H1 (cell line): ENCODE measurements around the gene HMGB3. TPM values are rescaled to one million over a fixed set of nuclear protein-coding genes. Genes with fewer than 3 reads are reported as not detected.

Source experiments
- CTCF ChIA-PET: fragments of 300-600 bp; sonication (Branson Sonifier 250); formaldehyde crosslinking; loops from one replicate; lab custom pipeline; 2021; ENCODE audit not compliant: partially characterized antibody; lab: Charles Lee
- POLR2A ChIA-PET: fragments of 300-600 bp; sonication (Branson Sonifier 250); formaldehyde crosslinking; loops from one replicate; lab custom pipeline; 2021; ENCODE audit warnings: inconsistent platforms; ENCODE audit not compliant: partially characterized antibody; lab: Charles Lee
- DNase-seq, 2 experiments: peaks; one replicate each; pipeline versions ENCODE4 v3.0.0 to v3.0.0-alpha.2; 2010 to 2022; ENCODE audit warnings: low spot score in 2 of 2, low read depth in 1 of 2, mixed read lengths in 1 of 2
- FAIRE-seq: peaks from 2 replicates; lab custom pipeline; 2011; peaks lifted over from hg19 to GRCh38; lab: Jason Lieb, UNC
- H2AFZ ChIP-seq: 2 replicates; pipeline ENCODE4 v1.8.1; 2012; ENCODE audit warnings: low read length, inconsistent platforms
- H2AK5ac ChIP-seq: 2 replicates; pipeline ENCODE4 v1.6.1; 2013; ENCODE audit warnings: low read depth, low read length
- H2BK120ac ChIP-seq: replicated peaks from 2 replicates; pipeline ENCODE3; 2013; ENCODE audit warnings: low read depth, low read length, inconsistent platforms
- H2BK12ac ChIP-seq: 2 replicates; pipeline ENCODE4 v1.6.1; 2013; ENCODE audit warnings: low read depth, low read length
- H2BK15ac ChIP-seq: 2 replicates; pipeline ENCODE4 v1.6.1; 2013; ENCODE audit warnings: low read length
- H2BK20ac ChIP-seq: 2 replicates; pipeline ENCODE4 v1.6.1; 2013; ENCODE audit warnings: low read length
- H2BK5ac ChIP-seq: 2 replicates; pipeline ENCODE4 v1.6.1; 2013; ENCODE audit warnings: low read depth, low read length
- H3K14ac ChIP-seq: 2 replicates; pipeline ENCODE4 v1.6.1; 2013; ENCODE audit warnings: inconsistent platforms; ENCODE audit not compliant: insufficient read length
- H3K18ac ChIP-seq: 2 replicates; pipeline ENCODE4 v1.6.1; 2013; ENCODE audit warnings: low read length; ENCODE audit errors: extremely low read depth
- H3K23ac ChIP-seq: 2 replicates; pipeline ENCODE4 v1.6.1; 2013; ENCODE audit warnings: inconsistent platforms; ENCODE audit not compliant: insufficient read length
- H3K23me2 ChIP-seq: 2 replicates; pipeline ENCODE4 v1.6.1; 2013; ENCODE audit warnings: low read depth, low read length
- H3K27ac ChIP-seq: 2 replicates; pipeline ENCODE4 v1.6.1; 2011; ENCODE audit warnings: low read depth, low read length, inconsistent platforms
- H3K27me3 ChIP-seq, 4 experiments: replicated peaks in 1 of 4; 1 replicate in 1 of 4; 2 replicates in 3 of 4; pipeline versions ENCODE4 v1.6.1 to v1.8.1; 2011 to 2013; ENCODE audit warnings: low read length in 3 of 4, mild to moderate bottlenecking in 3 of 4, inconsistent platforms in 2 of 4, mixed read lengths in 2 of 4, moderate library complexity in 1 of 4; ENCODE audit not compliant: control insufficient read depth in 3 of 4, insufficient read depth in 3 of 4; ENCODE audit errors: extremely low read depth in 1 of 4
- H3K36me3 ChIP-seq, 4 experiments: 2 replicates each; pipeline versions ENCODE4 v1.6.1 to v1.8.1; 2011 to 2013; ENCODE audit warnings: mild to moderate bottlenecking in 4 of 4, low read length in 3 of 4, moderate library complexity in 2 of 4, control low read depth in 1 of 4, inconsistent platforms in 1 of 4; ENCODE audit not compliant: insufficient read depth in 4 of 4, control insufficient read depth in 2 of 4
- H3K4ac ChIP-seq: replicated peaks from 2 replicates; pipeline ENCODE3; 2013; ENCODE audit warnings: low read length, low read depth, mixed read lengths, inconsistent platforms; ENCODE audit not compliant: insufficient read length
- H3K4me1 ChIP-seq, 4 experiments: replicated peaks in 1 of 4; 1 replicate in 1 of 4; 2 replicates in 3 of 4; pipeline versions ENCODE4 v1.6.1 to v1.8.1; 2011 to 2013; ENCODE audit warnings: low read length in 3 of 4, inconsistent platforms in 2 of 4, mixed read lengths in 1 of 4; ENCODE audit not compliant: insufficient read depth in 4 of 4, control insufficient read depth in 3 of 4
- H3K4me2 ChIP-seq, 2 experiments: 2 replicates each; pipeline versions ENCODE4 v1.6.1 to v1.8.1; 2011 to 2013; ENCODE audit warnings: low read depth in 2 of 2, low read length in 2 of 2, control low read depth in 1 of 2, inconsistent platforms in 1 of 2, mild to moderate bottlenecking in 1 of 2; ENCODE audit not compliant: insufficient read depth in 1 of 2
- H3K4me3 ChIP-seq, 4 experiments: fragments of 200-600, 300-600 bp in 1 of 4; sonication (generic), shearing (Covaris generic), sonication (Bioruptor Twin) in 1 of 4; 2 replicates each; pipeline versions ENCODE4 v1.5.1 to v1.8.1; 2011 to 2016; ENCODE audit warnings: low read length in 4 of 4, low read depth in 3 of 4, control low read depth in 2 of 4, inconsistent platforms in 2 of 4, mild to moderate bottlenecking in 2 of 4, mixed read lengths in 1 of 4, moderate library complexity in 1 of 4; ENCODE audit not compliant: insufficient read depth in 2 of 4; ENCODE audit errors: extremely low read depth in 1 of 4
- H3K56ac ChIP-seq: replicated peaks from 2 replicates; pipeline ENCODE3; 2013; ENCODE audit warnings: low read depth, mild to moderate bottlenecking, mixed read lengths, low read length, inconsistent platforms; ENCODE audit not compliant: insufficient read length
- H3K79me1 ChIP-seq: 2 replicates; pipeline ENCODE4 v1.6.1; 2013; ENCODE audit warnings: low read depth, low read length, control low read depth
- H3K79me2 ChIP-seq, 2 experiments: 2 replicates each; pipeline versions ENCODE4 v1.6.1 to v1.8.1; 2012 to 2013; ENCODE audit warnings: low read length in 2 of 2, mild to moderate bottlenecking in 2 of 2, inconsistent platforms in 1 of 2; ENCODE audit not compliant: insufficient read depth in 2 of 2, control insufficient read depth in 1 of 2
- H3K9ac ChIP-seq, 4 experiments: replicated peaks in 1 of 4; 1 replicate in 1 of 4; 2 replicates in 3 of 4; pipeline versions ENCODE4 v1.6.1 to v1.8.1; 2011 to 2013; ENCODE audit warnings: low read depth in 3 of 4, low read length in 3 of 4, control low read depth in 2 of 4, mild to moderate bottlenecking in 2 of 4, moderate library complexity in 2 of 4, inconsistent platforms in 1 of 4; ENCODE audit errors: extremely low read depth in 1 of 4
- H3K9me3 ChIP-seq, 2 experiments: 2 replicates each; pipeline versions ENCODE4 v1.6.1 to v1.8.1; 2012 to 2013; ENCODE audit warnings: mild to moderate bottlenecking in 2 of 2, moderate library complexity in 2 of 2, control low read depth in 1 of 2, inconsistent platforms in 1 of 2, low read depth in 1 of 2, low read length in 1 of 2, mixed read lengths in 1 of 2; ENCODE audit not compliant: insufficient read depth in 2 of 2
- H4K20me1 ChIP-seq, 2 experiments: replicated peaks in 1 of 2; 2 replicates each; pipeline versions ENCODE3 to v1.8.1; 2011 to 2013; ENCODE audit warnings: inconsistent platforms in 2 of 2, low read length in 2 of 2, mild to moderate bottlenecking in 1 of 2; ENCODE audit not compliant: insufficient read depth in 2 of 2, control insufficient read depth in 1 of 2
- H4K5ac ChIP-seq: 2 replicates; pipeline ENCODE4 v1.6.1; 2013; ENCODE audit warnings: low read length, low read depth, mixed read lengths, inconsistent platforms; ENCODE audit not compliant: insufficient read length
- H4K8ac ChIP-seq: 2 replicates; pipeline ENCODE4 v1.8.0; 2013; ENCODE audit warnings: mild to moderate bottlenecking, moderate library complexity, low read length, inconsistent platforms; ENCODE audit not compliant: insufficient read depth; ENCODE audit errors: extremely low read depth
- H4K91ac ChIP-seq: replicated peaks from 2 replicates; pipeline ENCODE3; 2013; ENCODE audit warnings: low read length, mixed read lengths, inconsistent platforms; ENCODE audit not compliant: insufficient read length
- WGBS, 2 experiments: shearing (Covaris generic) in 1 of 2; methylation state at CpG; one replicate each; pipeline versions ENCODE4 v1.1.6 to v1.1.7; 2013 to 2015; ENCODE audit warnings: low lambda C conversion rate in 2 of 2, mixed read lengths in 2 of 2, inconsistent platforms in 1 of 2, low coverage in 1 of 2, missing lambda C conversion rate in 1 of 2; ENCODE audit not compliant: insufficient replicate concordance in 2 of 2, insufficient coverage in 1 of 2, insufficient read length in 1 of 2; ENCODE audit errors: extremely low coverage in 1 of 2, missing lambda C conversion rate in 1 of 2; 5-methylcytosine and 5-hydroxymethylcytosine counted together
- polyA plus RNA-seq, 7 experiments: library from polyadenylated mRNA; depleted of rRNA in 3 of 7; stranded (reverse) in 5 of 7; unstranded in 2 of 7; fragments of >200 nt in 5 of 7; fragments of 200-250 nt in 2 of 7; gene quantifications; 1 replicate in 5 of 7; 2 replicates in 1 of 7; 4 replicates in 1 of 7; pipeline versions ENCODE4 v1.2.1 to v1.2.3, GENCODE V29; 2011 to 2013; ENCODE audit warnings: missing spikeins in 2 of 7, mixed read lengths in 2 of 7
- total RNA-seq: library from RNA; stranded (reverse); fragmentation: NEBNext Ultra II Directional; extraction: Animal tissue kit (Norgen Biotek cat#: 25700); gene quantifications from 2 replicates; pipeline ENCODE4 v1.2.1, GENCODE V29; 2021

Gene HMGB3
- total and polyA plus RNA-seq, 2 of the 8 experiments (the other 6 are each of a cell fraction or from before 2014, with no cell fraction given) = 55.8 to 346 TPM

GRCh38 chrX:150941580-150941979 is 41.6 kb upstream of the HMGB3 start:
- Histone ChIP-seq H2BK120ac (no peak overlapping the region), H3K27ac (no peak overlapping the region), H3K9ac (no peak overlapping the region), H3K4me3 (no peak overlapping the region), H3K4me1 (peaks cover 0 to 5% (median 0%) of the 10 kb centered on the region in 4 experiments; a peak in 2 of 7 replicates), H3K79me1 (no peaks in the 10 kb centered on the region), H4K8ac (no peak overlapping the region), H2BK20ac (no peak overlapping the region), H3K23me2 (no peaks in the 10 kb centered on the region), H4K20me1 (no peaks in the 10 kb centered on the region), H3K27me3 (no peaks in the 10 kb centered on the region), H4K91ac (no peak overlapping the region), H3K4me2 (no peak overlapping the region), H3K14ac (no peak overlapping the region), H3K79me2 (no peaks in the 10 kb centered on the region), H2AFZ (no peak overlapping the region), H2BK12ac (no peak overlapping the region), H3K18ac (no peak overlapping the region), H2AK5ac (no peak overlapping the region), H3K9me3 (no peaks in the 10 kb centered on the region), H2BK5ac (no peak overlapping the region), H3K56ac (no peak overlapping the region), H2BK15ac (no peak overlapping the region), H4K5ac (no peak overlapping the region), H3K4ac (no peak overlapping the region), H3K23ac (no peak overlapping the region), H3K36me3 (no peaks in the 10 kb centered on the region)
- DNase-seq (no peak), FAIRE-seq (no peak)
- ChIA-PET POLR2A (interaction anchor here (1.3 kb wide), 1 partner anchor 44 kb away, joined by 3 read pairs; no protein-coding TSS in a partner anchor), CTCF (interaction anchor here (1.0 to 1.6 kb wide), 2 partner anchors 54 to 164 kb away, joined by 3 read pairs; no protein-coding TSS in a partner anchor)
- no CpG with 5 or more reads among the region's 2 CpGs for WGBS, 2 experiments
